T-helper 22 cell (primary cell): Measurements from ENCODE around the gene AHDC1.

Experiments
- DNase-seq: peaks from one replicate; pipeline ENCODE4 v3.0.0-alpha.2; 2020; ENCODE audit warnings: low read depth

The AHDC1 gene

GRCh38 chr1:27528818-27529703, 74.9 kb downstream of the AHDC1 start:
- DNase-seq: no peak

- DNase-seq: peak; percentile 16
These were observed 75.8 kb downstream of the AHDC1 start for GRCh38 chr1:27527890-27528817.

- peak; percentile 45 for DNase-seq
These were observed 76.6 kb downstream of the AHDC1 start for GRCh38 chr1:27527223-27527889.

GRCh38 chr1:27526569-27527222, 77.2 kb downstream of the AHDC1 start:
- DNase-seq: no peak

GRCh38 chr1:27525296-27526272, 78.4 kb downstream of the AHDC1 start:
- DNase-seq: peak; percentile 14

- DNase-seq: no peak
These were observed 80.5 kb downstream of the AHDC1 start for GRCh38 chr1:27523337-27524020.

- peak; percentile 61 for DNase-seq
These were observed 81.3 kb downstream of the AHDC1 start for GRCh38 chr1:27522432-27523336.

DNA sequence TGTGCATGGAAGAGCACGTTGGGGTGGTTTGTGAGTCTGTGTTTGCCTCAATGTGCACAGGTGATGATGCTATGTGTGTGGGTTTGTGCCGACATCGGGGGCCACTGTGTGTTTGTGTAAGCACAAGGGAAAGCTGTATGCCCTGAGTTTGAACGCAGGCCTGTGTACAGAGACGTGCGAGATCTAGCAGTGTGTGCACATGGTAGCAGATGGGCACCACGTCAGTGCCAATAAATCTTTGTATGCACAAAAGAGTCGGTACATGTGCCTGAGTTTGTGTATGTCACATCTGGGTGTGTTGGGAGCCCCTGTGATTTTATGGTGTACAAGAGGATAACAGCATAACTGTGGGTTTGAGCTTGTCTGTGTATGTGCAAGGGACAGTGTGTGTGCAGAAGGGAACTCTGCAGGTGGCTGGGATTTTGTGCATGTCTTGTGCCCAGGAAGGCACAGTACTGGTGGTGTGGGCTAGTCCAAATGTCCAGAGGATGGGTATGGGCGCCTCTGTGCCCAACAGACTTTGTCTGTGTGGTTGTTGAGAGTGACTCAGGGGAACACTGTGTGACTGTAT, 82.0 kb downstream of the AHDC1 start:
- DNase-seq: no peak

DNA sequence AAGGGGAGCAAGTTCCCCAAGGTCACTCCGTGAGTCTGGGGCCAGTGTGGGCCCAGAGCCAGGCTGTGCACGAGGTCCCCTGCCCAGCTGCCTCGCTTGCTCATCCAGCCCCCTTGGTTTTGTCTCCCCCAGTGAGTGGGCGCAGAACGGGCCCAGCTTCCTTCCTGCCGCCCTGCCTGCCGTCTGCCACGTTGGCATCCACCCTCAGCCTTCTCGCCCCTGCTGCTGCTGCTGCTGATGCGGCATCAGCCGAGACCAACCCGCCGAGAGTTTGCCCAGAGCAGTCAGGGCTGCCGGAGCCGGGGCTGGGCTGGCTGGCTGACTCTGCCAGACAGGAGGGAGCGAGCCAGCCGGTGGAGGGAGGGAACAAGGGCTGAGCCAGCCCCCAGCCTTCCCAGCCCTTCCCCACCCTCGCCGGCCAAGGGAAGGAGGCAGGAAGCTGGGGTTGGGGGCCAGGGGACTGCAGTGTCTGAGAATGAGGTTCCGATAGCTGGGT, 82.6 kb downstream of the AHDC1 start:
- DNase-seq: peak; percentile 35

DNA sequence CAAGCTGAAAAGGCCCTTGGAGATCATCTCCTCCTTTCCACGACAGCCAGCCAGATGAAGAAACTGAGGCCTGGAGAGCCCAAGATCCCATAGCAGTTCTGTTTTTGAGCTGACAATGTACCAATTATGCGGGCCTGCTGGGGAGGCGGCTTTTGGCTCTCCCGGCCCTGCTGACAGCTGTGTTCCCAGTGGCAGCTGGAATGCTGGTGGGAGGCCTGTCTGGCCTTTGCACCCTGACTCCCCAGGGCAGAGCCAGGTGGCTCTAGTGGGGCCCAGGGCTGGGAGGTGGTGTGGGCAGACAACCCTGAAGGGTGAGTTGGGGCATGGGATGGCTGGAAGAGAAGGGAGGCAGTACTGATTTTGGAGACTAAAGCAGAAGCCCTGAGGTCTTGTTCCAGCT, 83.3 kb downstream of the AHDC1 start:
- no peak for DNase-seq

DNA sequence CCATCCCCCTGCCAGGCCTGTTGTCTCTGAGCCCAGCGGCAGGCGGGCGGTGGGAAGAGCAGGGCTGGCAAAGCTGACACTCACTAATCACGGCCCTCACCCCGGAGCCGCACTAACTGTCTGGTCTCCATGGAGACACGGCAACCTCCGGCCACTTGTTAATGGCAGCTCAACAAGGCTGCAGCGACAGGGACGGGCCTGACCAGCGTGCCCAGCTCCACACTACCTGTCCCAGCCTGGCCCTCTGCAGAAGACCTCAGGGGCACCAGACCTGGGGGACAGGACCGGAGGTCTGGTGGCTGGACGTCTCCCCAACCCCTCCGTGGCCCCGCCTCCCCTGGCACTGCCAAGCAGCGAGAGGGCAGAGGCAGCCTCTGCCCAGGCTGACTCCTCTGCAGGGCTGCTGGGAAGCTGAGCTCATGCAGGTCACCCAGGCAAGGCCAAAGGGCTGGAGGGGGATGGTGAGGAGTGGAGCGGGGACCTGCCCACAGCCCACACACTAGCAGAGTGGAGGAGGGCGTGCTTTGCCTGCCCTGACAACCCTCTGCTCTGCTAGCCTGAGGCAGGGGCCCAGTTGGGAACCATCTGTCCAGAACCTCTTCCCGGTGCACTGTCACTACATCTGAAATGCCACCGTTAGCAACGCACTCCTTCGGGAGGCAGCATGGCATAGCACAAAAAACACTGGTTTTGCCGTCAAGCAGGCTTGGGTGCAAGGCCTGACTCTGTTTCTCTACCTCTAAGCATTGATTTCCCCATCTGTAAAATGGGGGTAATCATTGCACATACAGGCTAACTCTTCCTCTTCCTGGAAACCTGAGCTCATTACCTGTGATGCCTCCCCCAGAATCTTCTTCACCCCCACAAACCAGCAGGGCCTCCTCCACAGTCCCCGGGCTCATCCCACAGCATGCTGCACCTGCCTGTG, 84.3 kb downstream of the AHDC1 start:
- no peak for DNase-seq

DNA sequence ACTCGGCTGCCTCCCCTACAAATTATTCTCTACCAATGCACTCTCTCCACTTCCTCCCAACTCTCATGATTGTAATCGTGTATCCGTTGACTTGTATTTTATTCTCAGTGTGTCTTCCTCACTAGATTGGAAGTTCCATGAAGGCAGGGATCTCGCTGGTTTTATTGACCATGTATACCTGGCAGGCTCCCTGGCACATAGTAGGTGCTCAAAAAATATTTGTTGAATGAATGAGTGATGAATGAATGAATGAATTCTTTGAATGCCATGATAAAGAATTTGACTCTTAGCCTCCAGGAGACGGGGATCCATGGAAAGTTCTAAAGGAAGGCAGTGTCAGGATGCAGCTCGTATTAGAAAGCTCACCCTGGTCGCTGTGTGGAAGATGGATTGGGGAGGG, 85.1 kb downstream of the AHDC1 start:
- no peak for DNase-seq

DNA sequence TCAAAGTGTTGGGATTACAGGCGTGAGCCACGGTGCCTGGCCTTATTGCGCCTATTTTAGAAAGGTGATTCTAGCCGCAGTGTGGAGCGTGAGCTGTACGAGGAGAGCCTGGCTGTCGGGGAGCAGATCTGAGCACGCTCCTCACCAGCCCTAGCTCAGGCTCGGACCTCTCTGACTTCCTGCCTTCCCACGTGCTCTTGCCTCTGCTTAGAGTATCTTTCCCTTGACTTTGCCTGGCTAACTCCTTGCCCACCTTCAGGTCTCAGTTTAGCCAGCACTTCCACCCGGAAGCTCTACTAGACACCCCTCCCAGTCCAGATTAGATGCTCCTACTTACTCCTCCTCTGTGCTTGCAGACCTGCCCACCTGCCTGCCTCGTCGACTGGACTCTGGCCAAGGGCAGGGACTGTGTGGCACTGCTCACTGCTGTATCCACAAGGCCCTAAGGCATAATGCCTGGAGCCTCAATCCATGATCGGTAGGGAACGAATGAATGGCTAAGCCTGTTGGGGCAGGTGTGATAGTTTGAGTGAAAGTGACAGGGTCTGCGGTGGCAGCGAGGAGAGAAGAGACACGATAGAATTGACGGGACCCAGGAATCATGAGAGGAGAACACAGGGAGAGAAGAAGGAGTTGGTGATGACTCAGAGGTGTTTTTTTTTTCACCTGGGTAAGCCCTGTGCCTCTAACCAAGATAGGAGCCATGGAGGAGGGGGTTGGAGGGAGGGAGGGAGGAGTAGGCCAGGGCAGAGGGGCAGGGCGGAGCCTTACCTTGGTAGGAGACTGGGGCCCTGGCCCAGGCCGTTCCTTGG, 85.8 kb downstream of the AHDC1 start:
- DNase-seq: no peak

GRCh38 chr1:27517301-27517700, 86.6 kb downstream of the AHDC1 start:
- no peak for DNase-seq

- DNase-seq: no peak
These were observed 88.3 kb downstream of the AHDC1 start for GRCh38 chr1:27515626-27516025.

DNA sequence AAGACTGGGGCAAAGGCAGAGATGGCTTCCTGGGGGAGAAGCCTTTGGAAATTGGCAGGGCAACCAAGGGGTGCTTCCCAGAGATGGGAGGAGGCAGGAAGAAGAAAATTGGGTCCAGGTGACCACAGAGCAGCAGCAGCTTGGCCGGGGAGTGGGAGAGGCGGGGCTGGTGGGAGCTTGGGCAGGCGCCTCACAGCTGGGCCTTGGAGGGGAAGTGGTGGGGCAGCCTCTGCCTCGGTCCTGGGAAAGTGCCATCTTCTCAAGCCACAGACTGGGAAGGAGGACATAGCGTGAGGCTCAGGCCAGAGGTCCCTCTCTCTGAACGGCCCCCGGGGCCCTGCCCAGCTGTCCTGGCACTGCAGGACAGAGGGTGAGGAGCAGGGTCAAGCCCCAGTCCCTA, 90.0 kb downstream of the AHDC1 start:
- no peak for DNase-seq
